ENCODE data around the gene AUH.
A peak's percentile ranks its signal among the peaks of the same experiment; 100 is the strongest.
"Not testable (repeated sequence)": the region's sequence is repeated elsewhere in the genome, so short reads cannot be mapped to it uniquely, and the experiment has no call there.

Gene AUH

GRCh38 chr9:91206806-91207205 is 154.9 kb downstream of the AUH start:
- DNase-seq: peak; percentile 82

- DNase-seq: no peak
These were observed 158.9 kb downstream of the AUH start for GRCh38 chr9:91202736-91203283.

- DNase-seq: peak; percentile 25
These were observed 160.9 kb downstream of the AUH start for GRCh38 chr9:91200692-91201336.

- no peak for DNase-seq
These were observed 161.8 kb downstream of the AUH start for GRCh38 chr9:91199739-91200497.

GRCh38 chr9:91198881-91199280 is 162.8 kb downstream of the AUH start:
- not testable (repeated sequence) for DNase-seq

GRCh38 chr9:91198405-91198804 is 163.3 kb downstream of the AUH start:
- no peak for DNase-seq

GRCh38 chr9:91197232-91198181 is 164.2 kb downstream of the AUH start:
- DNase-seq: peak; percentile 79

GRCh38 chr9:91196103-91196950 is 165.4 kb downstream of the AUH start:
- DNase-seq: no peak

- DNase-seq: no peak
These were observed 166.2 kb downstream of the AUH start for GRCh38 chr9:91195372-91196012.

GRCh38 chr9:91193658-91194391 is 167.9 kb downstream of the AUH start:
- peak; percentile 91 for DNase-seq

- DNase-seq: peak; percentile 100
These were observed 168.5 kb downstream of the AUH start for GRCh38 chr9:91193087-91193657.

- DNase-seq: peak; percentile 38
These were observed 169.2 kb downstream of the AUH start for GRCh38 chr9:91192381-91193086.

- no peak for DNase-seq
These were observed 170.0 kb downstream of the AUH start for GRCh38 chr9:91191411-91192380.

GRCh38 chr9:91190062-91190461 is 171.7 kb downstream of the AUH start:
- no peak for DNase-seq

GRCh38 chr9:91188719-91189590 is 172.8 kb downstream of the AUH start:
- no peak for DNase-seq

GRCh38 chr9:91187965-91188344 is 173.8 kb downstream of the AUH start:
- peak; percentile 86 for DNase-seq

GRCh38 chr9:91187311-91187964 is 174.3 kb downstream of the AUH start:
- DNase-seq: no peak
